Adrenal gland (tissue), 12 donors: ENCODE measurements around the gene MAN2B2. TPM values are rescaled to one million over a fixed set of nuclear protein-coding genes. Genes with fewer than 3 reads are reported as not detected.

Source experiments
- DNase-seq, 7 donors: peaks; one replicate each; pipeline ENCODE4 v3.0.0-alpha.2; 2019 to 2020
- H3K27ac ChIP-seq, 5 donors: fragments of 200-600 bp; sonication (generic) in 4 of 5; 1 replicate in 3 of 5; 2 replicates in 2 of 5; pipeline versions ENCODE4 v1.5.1 to v1.8.0; 2016 to 2020; ENCODE audit warnings: mild to moderate bottlenecking in 1 of 5
- H3K27me3 ChIP-seq: fragments of 200-600 bp; 2 replicates; pipeline ENCODE4 v1.8.0; 2021
- H3K36me3 ChIP-seq, 2 donors: fragments of 200-600 bp; replicated peaks in 1 of 2; 1 replicate in 1 of 2; 2 replicates in 1 of 2; pipeline versions ENCODE4 v1.5.1 to v1.8.0; 2018 to 2022
- H3K4me1 ChIP-seq, 2 donors: fragments of 200-600 bp; replicated peaks in 1 of 2; 1 replicate in 1 of 2; 2 replicates in 1 of 2; pipeline versions ENCODE4 v1.5.1 to v1.8.0; 2018 to 2021
- H3K4me3 ChIP-seq, 4 donors: fragments of 200-600 bp; sonication (generic) in 3 of 4; one replicate each; pipeline ENCODE4 v1.5.1; 2016 to 2018
- H3K9me3 ChIP-seq, 3 donors: fragments of 200-600 bp; sonication (generic) in 1 of 3; replicated peaks in 1 of 3; 1 replicate in 2 of 3; 2 replicates in 1 of 3; pipeline versions ENCODE4 v1.5.1 to v1.8.0; 2016 to 2021
- POLR2A ChIP-seq, 2 donors: fragments of 450-650 bp; IDR thresholded peaks; one replicate each; pipeline ENCODE4 v1.6.1; 2017; ENCODE audit warnings: antibody characterized with exemption in 2 of 2, mild to moderate bottlenecking in 2 of 2, moderate library complexity in 1 of 2
- WGBS, 4 donors: extraction: QIAGEN DNeasy Blood & Tissue Kit in 2 of 4; methylation state at CpG; one replicate each; pipeline versions ENCODE4 v1.1.5 to v1.1.7; 2013 to 2017; 5-methylcytosine and 5-hydroxymethylcytosine counted together
- intact Hi-C, 2 donors: fragments of 100-400 bp; cut with DNase I; formaldehyde crosslinking; loops; one replicate each; pipeline versions ENCODE4 v1.14.1 to v1.15.0; 2022 to 2023
- polyA plus RNA-seq, 3 donors: library from polyadenylated mRNA; stranded (reverse); fragments of 200-250 nt in 2 of 3; fragments of 350-450 nt in 1 of 3; fragmentation: Illumina TruSeq in 1 of 3; extraction: RNeasy Lipid Tissue Mini Kit (QIAGEN cat#74804) in 1 of 3; gene quantifications; one replicate each; pipeline ENCODE4 v1.2.3, GENCODE V29; 2013 to 2014
- total RNA-seq, 9 donors: library from RNA; depleted of rRNA in 4 of 9; stranded (reverse); fragments of >200 nt in 4 of 9; fragments of 120-200 nt in 1 of 9; fragmentation: NEBNext Ultra II Directional in 1 of 9; extraction: Animal tissue kit (Norgen Biotek cat#: 25700) in 1 of 9; gene quantifications; one replicate each; pipeline versions ENCODE4 v1.1.0 to v1.2.4, GENCODE V29; 2013 to 2023
- TF ChIP-seq, protein P1 (sequence below), 6 experiments: fragments of 450-650 bp in 4 of 6; fragments of 200-600 bp in 2 of 6; sonication (generic) in 1 of 6; IDR thresholded peaks; 1 replicate in 5 of 6; 2 replicates in 1 of 6; pipeline versions ENCODE4 v1.5.1 to v1.8.0; 2016 to 2021; ENCODE audit warnings: antibody characterized with exemption in 6 of 6, mild to moderate bottlenecking in 2 of 6, moderate library complexity in 1 of 6
- donor health status: healthy with polysubstance abuse.
- donor health status: Bipolar disorder and iron deficiency.
- donor health status: DM: yes; HTN: yes; CAD: no.
- donor health status: DM: no; HTN: no; CAD: no.
- donor health status: DM: no; HTN: no; CAD: no.
- donor health status: DM: yes; HTN: yes; CAD: no.

The MAN2B2 gene
- total and polyA plus RNA-seq, 12 donors: 9.3 to 50.6 (median 27.7) TPM

DNA sequence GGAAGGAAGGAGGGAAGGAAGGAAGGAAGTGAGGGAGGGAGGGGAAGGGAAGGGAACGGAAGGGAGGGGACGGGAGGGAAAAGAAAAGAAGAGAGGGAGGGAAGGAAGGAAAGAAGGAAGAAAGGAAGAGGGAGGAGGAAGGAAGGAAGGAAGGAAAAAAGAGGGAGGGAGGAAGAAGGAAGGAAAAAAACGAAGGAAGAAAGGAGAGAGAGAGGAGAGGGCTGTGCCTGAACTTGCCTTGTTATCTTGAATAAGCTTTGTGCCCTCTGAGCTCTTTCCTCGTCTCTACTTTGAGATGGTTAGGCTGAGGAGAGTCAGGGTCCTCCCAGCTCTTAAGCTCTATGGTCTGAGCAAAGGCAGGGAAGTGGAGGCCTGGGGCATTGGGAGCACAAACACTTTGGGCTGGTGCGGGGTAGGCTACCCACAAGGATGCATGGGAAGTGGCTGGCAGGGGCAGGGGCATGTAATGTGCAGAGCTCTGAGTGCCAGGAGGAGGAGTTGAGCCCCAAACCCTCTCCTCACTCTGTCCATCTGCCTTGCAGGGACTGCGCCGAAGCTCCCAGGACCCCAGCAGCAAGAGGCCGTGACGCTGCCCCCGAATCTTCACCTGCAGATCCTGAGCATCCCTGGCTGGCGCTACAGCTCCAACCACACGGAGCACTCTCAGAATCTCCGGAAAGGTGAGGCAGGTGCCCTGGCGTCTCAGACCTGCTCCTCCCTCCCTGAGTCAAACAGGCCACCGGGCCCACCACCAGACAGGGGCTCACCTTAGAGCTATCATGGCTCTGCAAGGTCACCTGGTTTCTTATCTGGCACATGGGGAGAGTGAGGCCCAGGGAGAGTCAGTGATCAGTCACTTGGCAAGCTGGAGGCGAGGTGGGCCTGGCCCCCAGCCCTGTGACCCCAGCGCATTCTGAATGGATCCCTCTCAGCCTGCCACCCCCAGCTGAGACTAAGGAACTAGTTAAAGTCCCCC lies 39.0 kb downstream of the MAN2B2 start:
- Histone ChIP-seq H3K4me1 (no peaks in the 10 kb centered on the region), H3K36me3 (peaks cover 0 to 32% of the 10 kb centered on the region in 2 donors), H3K27ac (no peak overlapping the region), H3K27me3 (no peaks in the 10 kb centered on the region), H3K9me3 (no peaks in the 10 kb centered on the region), H3K4me3 (no peak overlapping the region)
- intact Hi-C loops: no loop called here
- 86 to 94% (median 89%) methylated on average over 6 to 17 of the region's 17 CpGs for WGBS, 4 donors
- no peak for DNase-seq
- TF ChIP-seq, protein P1, sequence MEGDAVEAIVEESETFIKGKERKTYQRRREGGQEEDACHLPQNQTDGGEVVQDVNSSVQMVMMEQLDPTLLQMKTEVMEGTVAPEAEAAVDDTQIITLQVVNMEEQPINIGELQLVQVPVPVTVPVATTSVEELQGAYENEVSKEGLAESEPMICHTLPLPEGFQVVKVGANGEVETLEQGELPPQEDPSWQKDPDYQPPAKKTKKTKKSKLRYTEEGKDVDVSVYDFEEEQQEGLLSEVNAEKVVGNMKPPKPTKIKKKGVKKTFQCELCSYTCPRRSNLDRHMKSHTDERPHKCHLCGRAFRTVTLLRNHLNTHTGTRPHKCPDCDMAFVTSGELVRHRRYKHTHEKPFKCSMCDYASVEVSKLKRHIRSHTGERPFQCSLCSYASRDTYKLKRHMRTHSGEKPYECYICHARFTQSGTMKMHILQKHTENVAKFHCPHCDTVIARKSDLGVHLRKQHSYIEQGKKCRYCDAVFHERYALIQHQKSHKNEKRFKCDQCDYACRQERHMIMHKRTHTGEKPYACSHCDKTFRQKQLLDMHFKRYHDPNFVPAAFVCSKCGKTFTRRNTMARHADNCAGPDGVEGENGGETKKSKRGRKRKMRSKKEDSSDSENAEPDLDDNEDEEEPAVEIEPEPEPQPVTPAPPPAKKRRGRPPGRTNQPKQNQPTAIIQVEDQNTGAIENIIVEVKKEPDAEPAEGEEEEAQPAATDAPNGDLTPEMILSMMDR (IDR thresholded peaks at IDR 0.05): no peak
- TF ChIP-seq POLR2A (IDR thresholded peaks at IDR 0.05): no peak

DNA sequence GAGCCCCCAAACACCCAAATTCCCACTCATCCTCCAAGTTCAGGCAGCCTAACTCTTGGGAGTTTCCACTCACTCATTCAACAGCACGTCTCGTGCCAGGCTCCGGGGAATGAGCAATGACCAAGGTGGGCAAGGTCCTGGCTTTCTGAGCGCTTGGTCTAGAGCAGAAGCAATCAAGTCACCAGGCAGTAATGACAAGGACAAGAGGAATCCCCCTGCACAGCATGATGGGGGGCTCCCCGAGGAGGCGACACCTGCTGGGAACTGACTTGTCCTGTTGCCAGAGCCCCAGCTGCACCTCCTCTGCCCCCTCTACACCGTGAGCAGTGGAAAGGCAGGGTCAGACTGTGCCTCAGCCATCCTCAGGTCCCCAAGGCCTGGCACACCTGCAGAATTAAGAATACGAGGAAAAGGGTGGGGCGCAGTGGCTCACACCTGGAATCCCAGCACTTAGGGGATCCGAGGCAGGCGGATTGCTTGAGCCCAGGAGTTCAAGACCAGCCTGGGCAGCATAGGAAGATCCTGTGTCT lies 39.8 kb downstream of the MAN2B2 start:
- TF ChIP-seq, protein P1 (IDR thresholded peaks at IDR 0.05): no peak
- no peak for TF ChIP-seq POLR2A (IDR thresholded peaks at IDR 0.05)
- Histone ChIP-seq H3K4me1 (no peaks in the 10 kb centered on the region), H3K36me3 (peaks cover 0 to 37% of the 10 kb centered on the region in 2 donors), H3K27ac (no peak overlapping the region), H3K27me3 (no peaks in the 10 kb centered on the region), H3K4me3 (no peak overlapping the region), H3K9me3 (no peaks in the 10 kb centered on the region)
- DNase-seq: no peak
- 83 to 91% (median 88%) methylated on average over 7 to 11 of the region's 11 CpGs for WGBS, 4 donors
- intact Hi-C loops: no loop called here

DNA sequence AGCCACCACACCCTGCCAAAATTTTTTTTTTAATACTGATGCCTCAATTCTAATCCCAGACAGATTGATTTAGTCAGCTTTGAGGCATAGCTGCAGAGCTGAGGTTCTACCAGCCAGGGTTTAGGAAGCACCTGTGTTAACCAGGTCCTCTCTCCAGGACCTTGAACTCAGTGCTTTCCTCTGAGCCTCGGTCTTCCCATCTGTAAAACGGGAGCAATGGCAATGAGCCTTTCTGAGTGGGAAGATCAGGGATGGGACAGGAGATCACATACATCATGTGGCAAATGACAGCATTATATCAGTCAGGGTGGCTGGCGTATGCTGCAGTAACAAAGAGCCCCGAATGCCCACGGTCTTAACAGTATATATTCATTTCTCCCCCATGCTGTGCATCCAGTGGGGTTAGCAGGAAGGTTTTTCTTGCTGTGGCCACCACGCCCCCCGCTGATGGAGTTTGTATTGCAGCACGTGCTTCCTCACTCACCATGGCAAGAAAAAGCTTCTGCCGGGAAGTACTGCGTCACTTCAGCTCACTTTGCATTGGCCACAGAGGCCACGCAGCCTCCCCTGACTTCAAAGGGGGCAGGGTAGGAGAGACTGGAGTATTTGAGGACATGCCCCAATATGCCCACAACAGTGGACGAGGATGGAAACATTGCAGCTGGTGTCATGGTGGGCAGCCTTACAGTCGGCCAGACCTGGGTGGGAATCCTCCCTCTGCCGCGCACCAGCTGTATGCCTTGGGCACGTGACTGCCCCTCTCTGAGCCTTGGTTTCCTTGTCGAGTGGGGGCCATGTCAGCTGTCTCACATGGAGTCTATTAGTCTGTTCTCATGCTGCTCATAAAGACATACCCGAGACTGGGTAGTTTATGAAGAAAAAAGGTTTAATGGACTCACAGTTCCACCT lies 41.4 kb downstream of the MAN2B2 start:
- Histone ChIP-seq H3K4me3 (no peak overlapping the region), H3K36me3 (peaks cover 0 to 26% of the 10 kb centered on the region in 2 donors), H3K27ac (no peak overlapping the region), H3K9me3 (no peaks in the 10 kb centered on the region), H3K27me3 (no peaks in the 10 kb centered on the region), H3K4me1 (no peaks in the 10 kb centered on the region)
- intact Hi-C loops: no loop called here
- no peak for TF ChIP-seq POLR2A (IDR thresholded peaks at IDR 0.05)
- TF ChIP-seq, protein P1 (IDR thresholded peaks at IDR 0.05): no peak
- WGBS, 4 donors: 94 to 96% (median 96%) methylated on average over 12 to 18 of the region's 18 CpGs
- no peak for DNase-seq

DNA sequence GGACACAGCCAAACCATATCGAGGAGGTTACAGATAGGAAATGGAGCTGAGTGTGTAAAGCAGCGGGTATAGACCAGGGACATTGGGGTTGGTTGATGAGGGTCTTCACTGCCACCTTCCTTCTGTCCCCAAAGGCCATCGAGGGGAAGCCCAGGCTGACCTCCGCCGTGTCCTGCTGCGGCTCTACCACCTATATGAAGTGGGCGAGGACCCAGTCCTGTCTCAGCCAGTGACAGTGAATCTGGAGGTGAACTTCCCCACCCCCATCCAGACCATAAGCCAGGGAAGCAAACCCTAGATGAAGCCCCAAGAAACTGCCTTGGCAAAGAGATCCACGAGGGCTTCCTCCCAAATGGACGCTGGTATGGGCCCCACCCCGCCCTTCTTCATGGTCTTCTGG lies 42.3 kb downstream of the MAN2B2 start:
- Histone ChIP-seq H3K27me3 (no peaks in the 10 kb centered on the region), H3K36me3 (peaks cover 0 to 26% of the 10 kb centered on the region in 2 donors), H3K4me3 (no peak overlapping the region), H3K4me1 (no peaks in the 10 kb centered on the region), H3K27ac (no peak overlapping the region), H3K9me3 (no peaks in the 10 kb centered on the region)
- WGBS, 4 donors: 97 to 100% (median 98%) methylated on average over 8 to 10 of the region's 10 CpGs
- no peak for DNase-seq
- intact Hi-C loops: no loop called here
- TF ChIP-seq, protein P1 (IDR thresholded peaks at IDR 0.05): no peak
- TF ChIP-seq POLR2A (IDR thresholded peaks at IDR 0.05): no peak
